Peyer's patch (tissue), 4 donors: Measurements from ENCODE around the gene DNAJC4. TPM values are rescaled to one million over a fixed set of nuclear protein-coding genes. Genes with fewer than 3 reads are reported as not detected.

Source experiments
- DNase-seq, 3 donors: peaks; one replicate each; pipeline ENCODE4 v3.0.0-alpha.2; 2017 to 2019
- H3K27ac ChIP-seq, 4 donors: fragments of 200-600 bp; sonication (generic); one replicate each; pipeline ENCODE4 v1.5.1; 2016 to 2019
- H3K27me3 ChIP-seq, 2 donors: fragments of 200-600 bp; sonication (generic); one replicate each; pipeline ENCODE4 v1.5.1; 2019
- H3K36me3 ChIP-seq, 3 donors: fragments of 200-600 bp; sonication (generic); one replicate each; pipeline ENCODE4 v1.5.1; 2016 to 2019
- H3K4me1 ChIP-seq, 4 donors: fragments of 200-600 bp; sonication (generic); one replicate each; pipeline ENCODE4 v1.5.1; 2016 to 2019
- H3K4me3 ChIP-seq, 4 donors: fragments of 200-600 bp; sonication (generic); 1 replicate in 3 of 4; 2 replicates in 1 of 4; pipeline ENCODE4 v1.5.1; 2016 to 2019; ENCODE audit warnings: mild to moderate bottlenecking in 1 of 4
- H3K9me3 ChIP-seq, 4 donors: fragments of 200-600 bp; sonication (generic); one replicate each; pipeline ENCODE4 v1.5.1; 2016 to 2019; ENCODE audit warnings: mild to moderate bottlenecking in 1 of 4
- CTCF ChIP-seq, 6 experiments: fragments of 450-650 bp in 4 of 6; fragments of 200-600 bp in 2 of 6; sonication (generic) in 1 of 6; IDR thresholded peaks; one replicate each; pipeline ENCODE4 v1.5.1; 2017 to 2019; ENCODE audit warnings: antibody characterized with exemption in 6 of 6, mild to moderate bottlenecking in 3 of 6, moderate library complexity in 1 of 6
- POLR2A ChIP-seq, 2 donors: fragments of 450-650 bp; IDR thresholded peaks; one replicate each; pipeline ENCODE4 v1.5.1; 2017; ENCODE audit warnings: antibody characterized with exemption in 2 of 2, mild to moderate bottlenecking in 2 of 2, moderate library complexity in 2 of 2
- total RNA-seq, 4 donors: library from RNA; depleted of rRNA; stranded (reverse); fragments of >200 nt; gene quantifications; one replicate each; pipeline ENCODE4 v1.1.0, GENCODE V29; 2016

The DNAJC4 gene
- total RNA-seq, 4 donors from 2014 or later = 42.9 to 95.0 (median 80.3) TPM

- Histone ChIP-seq H3K27me3 (no peaks in the 10 kb centered on the region), H3K27ac (peak within 1 kb of the TSS; percentile 98 to 100 (median 98)), H3K36me3 (peaks cover 0 to 26% (median 0%) of the 10 kb centered on the region in 3 donors), H3K9me3 (no peaks in the 10 kb centered on the region), H3K4me1 (peaks cover 0 to 61% (median 27%) of the 10 kb centered on the region in 4 donors), H3K4me3 (peak within 1 kb of the TSS; percentile 76 to 95 (median 94))
- TF ChIP-seq CTCF (IDR thresholded peaks at IDR 0.05) (no peak), POLR2A (IDR thresholded peaks at IDR 0.05) (peak; percentile 92 to 95)
- peak; percentile 99 for DNase-seq
Measured at GRCh38 chr11:64240435-64241240, 10.3 kb downstream of the DNAJC4 start, which contains the start of gene FKBP2. TSS of gene FKBP2 (plus strand) at chr11:64241095. CDS start at chr11:64242388, 1,293 bp downstream.

GRCh38 chr11:64241241-64241490 lies 10.8 kb downstream of the DNAJC4 start:
- peak; percentile 99 to 100 (median 100) for DNase-seq
- no peak for TF ChIP-seq CTCF (IDR thresholded peaks at IDR 0.05)
- TF ChIP-seq POLR2A (IDR thresholded peaks at IDR 0.05) = no peak
- Histone ChIP-seq H3K27ac (peak overlapping the region; percentile 98 to 100 (median 98)), H3K36me3 (peaks cover 0 to 26% (median 0%) of the 10 kb centered on the region in 3 donors), H3K27me3 (no peaks in the 10 kb centered on the region), H3K4me1 (peaks cover 0 to 58% (median 25%) of the 10 kb centered on the region in 4 donors), H3K9me3 (no peaks in the 10 kb centered on the region), H3K4me3 (peak overlapping the region; percentile 76 to 95 (median 94))

- Histone ChIP-seq H3K36me3 (peaks cover 0 to 26% (median 0%) of the 10 kb centered on the region in 3 donors), H3K4me1 (peaks cover 0 to 55% (median 25%) of the 10 kb centered on the region in 4 donors), H3K27ac (peak overlapping the region; percentile 98 to 100 (median 98)), H3K4me3 (peak overlapping the region; percentile 76 to 95 (median 94)), H3K27me3 (no peaks in the 10 kb centered on the region), H3K9me3 (no peaks in the 10 kb centered on the region)
- peak; percentile 35 to 77 (median 74) for DNase-seq
- peak; percentile 85 to 87 for TF ChIP-seq POLR2A (IDR thresholded peaks at IDR 0.05)
- peak in 1 of 6 experiments; percentile 11 for TF ChIP-seq CTCF (IDR thresholded peaks at IDR 0.05)
Measured at GRCh38 chr11:64241491-64242374, 11.4 kb downstream of the DNAJC4 start.

DNA sequence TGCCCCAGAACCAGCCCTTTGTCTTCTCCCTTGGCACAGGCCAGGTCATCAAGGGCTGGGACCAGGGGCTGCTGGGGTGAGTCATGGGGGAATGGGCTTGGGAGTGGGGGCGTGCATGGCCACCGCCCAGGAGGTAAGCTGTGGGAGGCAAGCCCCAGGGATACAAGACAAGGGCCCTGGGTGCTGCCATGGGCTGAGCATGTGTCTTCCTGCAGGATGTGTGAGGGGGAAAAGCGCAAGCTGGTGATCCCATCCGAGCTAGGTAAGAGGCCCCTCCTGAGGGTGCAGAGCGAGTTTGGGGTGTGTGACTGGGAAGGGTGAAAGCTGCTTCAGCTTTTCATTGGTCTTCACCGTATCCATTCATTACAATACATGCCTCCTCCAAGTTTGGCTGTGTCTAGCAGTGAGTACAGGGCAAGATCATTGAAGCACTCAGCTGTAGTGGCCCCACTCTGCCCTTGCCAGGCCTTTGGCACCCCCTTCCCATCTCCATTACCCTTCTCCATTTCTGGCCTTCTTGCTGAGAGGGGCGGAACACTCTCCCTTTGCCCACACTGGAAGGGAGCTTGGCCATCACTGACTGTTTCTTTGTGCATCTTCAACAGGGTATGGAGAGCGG lies 13.0 kb downstream of the DNAJC4 start:
- Histone ChIP-seq H3K27ac (peak overlapping the region in 3 of 4 donors; percentile 98), H3K4me1 (peaks cover 0 to 51% (median 28%) of the 10 kb centered on the region in 4 donors), H3K4me3 (no peak overlapping the region), H3K9me3 (no peaks in the 10 kb centered on the region), H3K36me3 (peaks cover 0 to 14% (median 0%) of the 10 kb centered on the region in 3 donors), H3K27me3 (no peaks in the 10 kb centered on the region)
- DNase-seq = no peak
- TF ChIP-seq POLR2A (IDR thresholded peaks at IDR 0.05) (no peak), CTCF (IDR thresholded peaks at IDR 0.05) (no peak)

- TF ChIP-seq POLR2A (IDR thresholded peaks at IDR 0.05) = no peak
- TF ChIP-seq CTCF (IDR thresholded peaks at IDR 0.05) = no peak
- Histone ChIP-seq H3K27me3 (no peaks in the 10 kb centered on the region), H3K4me3 (no peak overlapping the region), H3K9me3 (no peaks in the 10 kb centered on the region), H3K4me1 (peaks cover 0 to 57% (median 28%) of the 10 kb centered on the region in 4 donors), H3K27ac (peak overlapping the region in 1 of 4 donors; percentile 44), H3K36me3 (peaks cover 0 to 7% (median 0%) of the 10 kb centered on the region in 3 donors)
- no peak for DNase-seq
Measured at GRCh38 chr11:64244107-64244506, 13.8 kb downstream of the DNAJC4 start.
